Hematopoietic multipotent progenitor cell treated with erythropoietin and hydrocortisone succinate and interleukin-3 and kit ligand, for 8 days (in vitro differentiated cells): ENCODE results near the gene HOXC6.

Source experiments
- DNase-seq: peaks from one replicate; pipeline ENCODE4 v3.0.0-alpha.2; 2015

The HOXC6 gene

DNA sequence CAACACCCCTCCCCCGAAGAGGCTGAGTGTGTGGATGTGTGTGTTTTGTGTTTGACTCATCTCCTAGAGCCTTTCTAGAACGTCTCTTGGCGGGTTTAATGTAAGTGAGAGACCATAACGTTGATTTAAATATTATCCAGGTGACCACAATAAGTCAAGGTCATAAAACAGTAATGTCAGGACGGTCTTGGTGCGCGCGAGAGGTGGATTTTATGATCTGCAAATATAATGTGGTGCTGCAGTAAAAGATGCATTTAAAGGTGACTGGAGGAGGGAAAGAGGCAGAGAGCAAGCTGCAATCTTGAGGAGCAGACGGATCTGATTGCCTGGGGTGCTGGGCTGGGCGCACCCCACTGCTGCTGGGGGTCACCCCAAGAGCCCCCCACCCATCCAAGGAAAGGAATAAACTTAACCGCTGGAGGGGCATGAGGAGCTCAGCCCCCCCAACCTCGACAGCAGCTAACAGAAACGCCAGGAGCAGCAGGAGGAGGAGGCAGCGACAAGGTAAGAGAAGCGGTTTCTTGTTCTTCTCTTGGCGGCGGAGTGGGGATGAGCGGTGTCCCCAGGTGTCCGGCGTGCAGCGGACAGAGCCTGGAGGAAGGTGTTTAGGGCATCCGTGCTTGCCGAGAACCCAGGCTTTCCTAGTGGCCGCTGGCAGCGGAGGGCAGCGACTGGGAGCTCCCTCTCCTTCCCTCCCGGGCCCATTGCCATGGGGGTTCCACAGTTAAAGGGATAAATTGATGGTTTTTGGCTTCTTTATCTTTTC lies 37.7 kb upstream of the HOXC6 start:
- DNase-seq: no peak

DNA sequence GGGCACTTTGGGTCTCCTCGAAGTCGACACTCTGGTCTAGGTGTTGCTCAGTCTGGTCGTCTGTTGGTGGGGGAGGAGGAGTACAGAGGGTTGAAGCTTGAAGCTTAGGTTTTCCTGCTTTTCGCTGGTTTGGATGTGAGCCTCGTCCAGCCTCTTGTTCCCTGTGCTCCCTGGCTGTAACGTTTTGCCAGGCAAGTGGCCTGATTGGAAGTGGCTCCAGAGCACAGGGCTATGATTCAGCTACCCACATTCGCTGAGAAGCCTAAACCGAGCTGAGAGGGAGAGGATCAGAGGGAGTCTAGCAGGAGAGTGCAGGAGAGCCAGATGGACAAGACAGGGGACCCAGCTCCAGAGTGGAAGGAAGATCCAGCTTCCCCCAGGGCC lies 37.2 kb upstream of the HOXC6 start:
- DNase-seq: no peak

DNA sequence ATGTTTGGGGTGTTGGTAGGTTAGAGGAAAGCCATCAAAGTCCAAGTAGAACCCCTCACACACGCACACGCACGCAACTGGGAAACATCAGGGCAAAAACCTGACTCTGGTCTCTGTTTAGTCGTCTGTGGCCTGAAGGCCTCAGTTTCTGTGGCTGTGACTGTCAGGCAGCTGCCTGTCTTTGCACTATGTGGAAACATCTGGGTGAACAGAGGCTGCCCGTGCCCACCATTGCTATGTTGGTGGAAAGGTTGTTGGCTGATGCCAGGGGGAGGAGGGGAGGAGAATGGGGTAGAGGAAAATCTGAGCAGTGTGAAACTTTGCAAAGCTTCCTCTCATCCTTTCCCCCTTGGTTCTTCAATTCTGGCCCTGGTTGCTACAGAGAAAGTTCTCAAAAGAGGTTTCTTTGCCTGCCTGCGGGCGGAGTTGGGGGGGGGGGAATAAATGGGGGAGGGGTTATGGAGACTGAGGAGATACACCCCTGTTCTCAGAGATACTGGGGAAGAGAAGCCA lies 35.8 kb upstream of the HOXC6 start:
- no peak for DNase-seq

DNA sequence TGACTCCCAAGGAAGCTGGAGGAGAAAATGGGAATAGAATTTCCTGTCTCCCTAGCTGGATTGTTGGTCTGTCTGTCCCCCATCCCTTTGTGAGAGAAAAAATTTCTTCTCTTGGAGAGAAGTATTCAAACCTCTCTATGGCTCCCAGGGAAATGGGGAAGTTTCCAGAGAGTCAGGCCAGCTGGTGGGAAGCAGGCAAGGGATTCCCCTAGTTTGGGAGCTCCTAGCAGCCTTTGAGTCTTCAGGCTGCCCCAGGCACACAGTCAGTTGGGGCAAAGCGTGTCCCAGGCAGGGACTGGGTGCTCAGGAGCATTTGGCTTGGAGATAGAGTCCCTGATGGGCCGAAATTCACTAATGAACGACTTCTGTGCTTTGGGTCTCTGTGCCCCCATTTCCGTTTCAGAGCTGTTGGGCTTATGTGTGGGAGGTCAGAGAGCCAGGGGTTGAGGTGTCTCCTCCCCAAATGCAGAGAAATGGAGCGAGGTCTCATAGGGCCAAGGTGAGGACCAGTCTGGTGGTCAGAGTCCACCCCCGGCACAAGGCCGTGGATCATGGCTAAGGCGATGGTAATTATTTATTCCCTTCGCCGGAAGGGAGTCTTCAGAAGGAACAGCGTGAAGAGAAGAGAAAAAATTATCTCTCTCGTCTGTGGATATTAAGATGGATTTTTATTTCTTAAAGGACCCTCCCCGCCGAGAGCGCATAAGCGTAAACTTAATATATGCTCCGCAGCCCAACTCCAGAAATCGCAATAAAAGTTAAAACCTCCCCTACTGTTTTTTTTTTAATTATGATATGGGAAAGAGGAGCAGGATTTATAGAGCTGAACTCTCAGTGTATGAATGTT lies 34.9 kb upstream of the HOXC6 start:
- DNase-seq: no peak

DNA sequence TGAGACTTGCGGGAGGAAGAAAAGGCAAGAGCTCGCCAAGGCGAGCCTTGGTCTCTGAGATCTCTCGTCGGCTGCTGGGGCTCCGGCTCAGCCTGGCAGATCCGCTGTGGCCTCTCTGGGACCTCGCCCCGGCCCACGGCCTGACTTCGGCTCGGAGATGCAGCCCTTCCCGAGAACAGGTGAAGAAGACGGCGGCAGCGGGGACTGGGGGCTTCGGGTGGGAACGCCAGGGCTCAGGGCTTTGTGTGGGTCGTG lies 34.3 kb upstream of the HOXC6 start:
- DNase-seq: no peak

DNA sequence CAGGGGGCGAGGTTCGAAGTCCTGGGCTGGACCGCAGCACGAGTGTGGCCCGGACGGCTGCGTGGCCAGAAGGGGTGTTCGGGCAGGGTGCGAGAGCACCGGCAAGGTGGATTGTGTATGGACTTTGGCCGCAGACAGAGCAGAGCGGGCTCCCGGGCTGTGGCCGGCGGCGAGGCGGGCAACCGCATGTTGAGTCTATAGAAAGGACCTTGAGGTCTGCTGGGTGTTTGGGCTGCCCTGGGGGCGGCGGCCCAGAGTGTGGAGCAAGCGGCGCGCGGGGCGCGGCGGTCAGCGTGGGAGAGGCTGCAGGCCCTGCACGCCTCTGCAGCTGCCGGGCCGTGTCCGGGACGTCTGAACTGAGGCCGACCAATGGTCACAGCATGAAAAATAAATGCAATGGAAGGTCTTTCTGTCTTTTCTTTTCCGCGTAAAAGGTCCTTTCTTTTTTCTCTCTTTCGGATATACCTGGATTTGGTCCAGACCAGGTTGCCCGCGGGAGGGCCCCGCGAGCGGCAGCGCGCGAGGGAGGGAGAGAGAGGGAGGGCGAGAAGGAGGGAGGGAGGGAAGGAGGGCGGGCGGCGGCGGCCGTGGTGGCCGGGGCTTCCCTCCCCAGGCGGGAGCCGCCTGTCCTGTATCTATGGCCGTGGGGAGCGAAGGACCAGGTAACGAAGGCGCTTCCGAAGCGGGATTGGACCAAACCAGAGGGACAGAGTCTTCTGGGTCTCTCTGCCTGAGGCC lies 33.8 kb upstream of the HOXC6 start:
- DNase-seq: no peak

DNA sequence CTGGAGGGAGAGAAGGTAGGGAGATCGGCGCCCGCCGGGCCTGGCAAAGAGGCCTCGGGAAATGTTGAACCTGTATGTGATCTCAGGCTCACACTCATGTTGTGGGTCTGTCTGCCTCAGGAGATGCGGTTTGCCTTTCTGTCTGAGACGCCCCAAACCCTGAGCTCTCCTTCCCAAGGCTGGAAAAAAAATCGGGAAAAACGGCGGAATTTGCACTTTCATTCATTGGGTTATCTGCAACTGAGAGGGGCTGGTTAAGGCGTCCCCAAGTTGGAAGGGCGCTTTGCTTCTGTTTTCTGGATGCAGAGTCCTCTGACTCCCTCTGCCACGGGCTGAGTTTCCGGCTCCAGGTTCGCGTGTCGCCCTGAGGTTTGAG lies 33.2 kb upstream of the HOXC6 start:
- DNase-seq: no peak

DNA sequence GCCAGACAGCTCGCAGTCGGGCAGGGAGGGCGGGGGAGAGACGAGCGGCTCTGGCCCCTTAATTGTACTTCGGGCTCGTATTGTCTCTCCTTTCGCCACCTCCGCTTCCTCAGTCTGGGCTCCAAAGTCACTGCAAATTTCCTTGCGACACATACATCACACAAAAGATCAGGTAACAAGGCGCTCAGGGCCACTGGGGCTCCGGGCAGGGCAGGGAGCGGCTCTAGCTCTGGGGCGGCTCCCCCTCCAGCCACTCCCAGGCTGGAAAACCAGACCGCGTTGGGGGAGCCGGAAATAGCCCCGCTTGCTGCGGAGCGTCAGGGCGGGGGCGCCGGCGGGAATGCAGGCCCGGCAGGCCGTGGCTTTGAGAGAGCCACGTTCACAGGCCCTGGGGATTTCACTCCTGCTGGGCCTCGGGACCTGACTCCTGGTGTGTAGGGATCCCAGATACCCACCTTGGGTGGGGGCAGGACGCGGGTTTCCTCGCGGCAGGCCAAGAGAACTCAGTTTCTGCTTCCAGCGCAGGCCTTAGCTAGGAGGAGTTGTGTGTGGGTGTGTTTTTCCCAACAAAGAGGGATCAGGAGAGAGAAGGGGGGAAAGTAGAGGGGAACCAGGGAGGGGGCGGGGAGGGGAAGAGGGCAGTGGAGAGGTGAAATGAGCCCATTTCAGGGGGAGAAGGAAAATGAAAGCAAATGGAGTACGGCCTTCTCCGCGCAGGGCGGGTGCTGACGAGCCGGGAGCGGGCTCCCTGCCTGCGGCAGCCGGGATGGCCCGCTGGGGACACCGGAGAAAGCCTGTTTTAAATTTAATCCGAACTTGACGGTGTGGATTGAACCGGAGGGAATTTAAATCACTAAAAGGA lies 32.6 kb upstream of the HOXC6 start:
- DNase-seq: no peak

DNA sequence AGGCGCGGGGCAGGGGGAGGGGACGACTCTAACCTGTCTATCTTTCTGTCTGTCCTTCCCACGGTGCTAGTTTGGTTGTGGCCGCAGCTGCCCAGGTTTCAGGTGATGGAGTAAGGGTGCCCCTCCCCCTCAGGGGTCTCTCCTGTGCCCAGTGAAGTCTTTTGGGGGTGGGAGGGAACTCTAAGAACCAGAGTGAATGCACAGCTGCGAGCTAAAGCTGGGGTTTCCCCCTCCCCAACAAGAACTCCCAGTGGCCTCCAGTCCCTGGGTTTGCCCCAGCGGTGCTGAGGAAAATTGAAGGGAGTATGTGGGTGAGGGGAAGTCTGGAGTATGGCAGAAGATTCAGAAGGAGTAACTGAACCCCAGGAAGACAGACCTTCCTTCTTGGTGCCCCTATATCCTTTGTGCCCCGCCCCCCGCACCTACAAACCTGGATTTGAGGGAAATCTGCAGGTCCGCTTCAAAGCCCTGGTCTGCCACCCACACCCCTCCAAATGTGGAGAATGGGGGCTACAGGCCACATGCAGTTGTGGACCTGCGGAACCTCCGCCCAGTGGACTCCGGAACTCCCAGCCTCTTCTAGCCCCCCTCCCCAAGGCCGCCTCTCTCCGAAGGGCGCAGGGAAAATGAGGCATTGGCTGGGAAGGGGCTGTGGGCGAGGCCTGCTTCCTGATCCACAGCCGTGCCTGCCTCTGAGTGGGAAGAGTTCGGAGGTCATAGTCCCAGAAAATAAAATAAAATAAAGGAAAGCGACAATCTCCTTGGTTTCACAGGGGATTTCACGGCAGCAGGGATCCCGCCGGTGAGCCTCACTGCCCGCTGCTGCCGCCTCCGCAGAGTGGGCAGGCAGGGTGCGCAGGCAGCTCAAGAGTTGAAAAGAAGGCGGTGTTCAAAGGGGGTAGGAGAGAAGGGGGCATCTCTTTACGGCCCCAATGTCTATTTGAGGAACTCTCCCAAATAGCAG lies 31.7 kb upstream of the HOXC6 start:
- DNase-seq: no peak

DNA sequence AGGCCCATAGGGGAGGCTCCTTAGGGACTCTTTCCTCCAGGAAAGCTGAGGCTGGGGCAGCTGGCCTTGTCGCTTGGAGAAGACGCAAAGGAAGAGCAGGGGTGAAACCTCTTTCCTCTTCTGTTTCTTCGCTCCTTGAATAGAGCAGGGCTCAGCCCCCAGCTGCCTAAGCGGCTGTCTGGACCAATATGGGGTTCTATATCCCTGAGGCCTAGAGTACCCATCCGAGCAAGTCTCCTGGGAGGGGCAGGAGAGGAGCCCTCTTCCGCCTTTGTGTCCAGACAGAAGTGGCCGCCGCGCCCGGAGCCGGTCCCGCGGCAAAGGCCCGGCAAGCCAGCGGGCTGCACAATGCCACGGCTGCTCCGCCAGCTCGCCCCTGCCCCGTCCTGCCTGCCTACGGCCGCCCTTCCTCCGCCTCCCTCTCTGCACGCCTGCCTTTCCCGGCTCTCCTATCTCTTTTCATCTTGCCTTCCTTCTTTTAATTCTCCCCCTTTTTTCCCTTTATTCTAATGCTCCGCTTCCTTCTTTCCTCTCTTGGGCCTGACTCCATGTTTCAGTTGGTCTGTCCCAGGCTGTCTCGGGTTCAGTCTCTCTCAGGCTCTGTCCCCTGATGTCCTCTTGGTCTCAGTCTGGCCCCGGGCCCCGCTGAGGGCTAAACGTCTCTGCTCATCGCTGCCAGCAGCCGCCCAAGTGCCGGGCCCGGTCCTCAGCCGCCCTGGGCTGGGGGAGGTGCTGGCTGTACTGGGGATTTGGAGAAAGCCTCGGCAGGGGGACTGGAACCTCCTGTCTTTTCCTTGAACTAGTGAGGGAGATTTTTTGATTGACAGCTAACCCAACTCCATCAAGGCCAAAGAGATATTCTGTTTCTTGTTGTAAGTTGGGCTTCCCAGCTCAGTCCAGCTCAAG lies 30.8 kb upstream of the HOXC6 start:
- no peak for DNase-seq

DNA sequence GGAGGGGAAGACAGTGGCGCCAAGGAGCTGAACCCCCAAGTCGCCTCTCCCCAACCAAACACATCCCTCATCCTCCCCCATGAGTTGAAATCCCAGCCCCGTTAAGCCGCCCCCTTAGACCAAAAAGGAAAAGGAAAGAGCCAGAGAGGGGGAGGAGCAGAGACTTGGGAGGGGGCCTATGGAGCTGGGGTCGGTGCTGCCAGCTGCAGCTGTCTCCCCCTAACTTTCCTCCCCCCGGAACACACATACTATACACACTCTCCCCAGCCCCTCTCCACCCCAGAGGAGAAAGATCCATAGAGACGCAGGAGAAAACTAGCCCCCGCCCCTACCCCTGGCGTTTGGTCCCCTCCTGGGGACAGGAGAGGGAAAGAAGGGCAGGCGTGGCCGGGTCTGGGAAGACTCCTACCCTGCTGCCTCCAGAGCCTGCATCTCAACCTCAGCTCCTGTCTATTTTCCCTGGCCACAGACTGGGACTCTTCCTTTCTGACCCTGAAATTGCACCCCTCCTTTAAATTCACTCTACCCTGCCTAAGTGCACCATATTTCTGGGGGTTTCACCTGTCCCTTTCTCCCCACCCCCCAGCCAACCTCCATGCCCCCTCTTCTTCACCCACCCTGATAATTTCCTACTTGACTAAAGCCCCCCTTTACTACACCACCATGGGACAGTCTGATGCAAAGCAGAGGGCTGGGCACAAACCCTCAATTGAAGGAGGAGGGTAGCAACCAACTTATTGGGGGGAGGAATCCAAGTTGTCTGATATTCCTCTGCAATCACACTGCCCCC lies 29.9 kb upstream of the HOXC6 start:
- no peak for DNase-seq

DNA sequence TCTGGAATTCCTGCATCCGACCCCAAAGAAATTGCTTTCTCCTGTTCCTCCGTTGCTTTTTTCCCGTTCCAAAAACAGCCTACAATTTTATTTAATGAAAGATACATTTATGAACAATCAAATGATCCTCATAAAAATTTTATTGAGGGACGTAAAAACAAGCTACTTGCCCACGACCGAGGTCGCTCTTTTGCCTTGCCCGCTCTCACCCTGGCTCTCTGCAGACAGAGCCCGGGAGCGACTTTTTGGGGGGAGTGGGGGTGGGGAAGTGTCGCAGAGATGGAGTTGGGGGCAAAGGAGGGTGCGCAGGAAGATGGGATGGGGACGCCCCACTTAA lies 29.4 kb upstream of the HOXC6 start:
- DNase-seq: no peak

DNA sequence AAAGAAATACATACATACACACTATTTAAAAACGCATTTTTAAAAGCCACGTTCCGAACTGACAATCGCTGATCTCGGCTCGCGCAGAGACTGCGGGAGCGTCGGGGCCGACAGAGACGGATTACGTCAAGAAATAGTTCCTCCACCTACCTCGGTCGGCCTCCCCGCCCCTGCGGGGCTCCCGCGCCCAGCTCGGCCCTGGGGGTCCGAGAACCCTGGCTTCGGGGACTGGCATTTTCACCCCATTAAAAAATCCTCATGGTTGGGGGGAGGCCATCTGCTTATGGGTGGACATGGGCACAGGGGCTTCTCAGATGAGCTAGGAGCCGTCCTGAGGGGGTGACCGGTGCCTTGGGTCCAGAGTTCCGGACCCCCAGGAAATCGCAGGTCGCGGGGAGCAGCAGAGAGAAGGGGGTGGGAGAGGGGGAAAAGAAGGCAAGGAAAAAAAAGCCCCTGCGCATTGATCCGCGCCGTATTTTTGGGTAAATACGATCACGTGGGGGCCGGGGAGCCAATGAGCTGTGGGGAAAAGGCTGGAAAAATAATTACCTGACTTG lies 28.6 kb upstream of the HOXC6 start:
- no peak for DNase-seq

DNA sequence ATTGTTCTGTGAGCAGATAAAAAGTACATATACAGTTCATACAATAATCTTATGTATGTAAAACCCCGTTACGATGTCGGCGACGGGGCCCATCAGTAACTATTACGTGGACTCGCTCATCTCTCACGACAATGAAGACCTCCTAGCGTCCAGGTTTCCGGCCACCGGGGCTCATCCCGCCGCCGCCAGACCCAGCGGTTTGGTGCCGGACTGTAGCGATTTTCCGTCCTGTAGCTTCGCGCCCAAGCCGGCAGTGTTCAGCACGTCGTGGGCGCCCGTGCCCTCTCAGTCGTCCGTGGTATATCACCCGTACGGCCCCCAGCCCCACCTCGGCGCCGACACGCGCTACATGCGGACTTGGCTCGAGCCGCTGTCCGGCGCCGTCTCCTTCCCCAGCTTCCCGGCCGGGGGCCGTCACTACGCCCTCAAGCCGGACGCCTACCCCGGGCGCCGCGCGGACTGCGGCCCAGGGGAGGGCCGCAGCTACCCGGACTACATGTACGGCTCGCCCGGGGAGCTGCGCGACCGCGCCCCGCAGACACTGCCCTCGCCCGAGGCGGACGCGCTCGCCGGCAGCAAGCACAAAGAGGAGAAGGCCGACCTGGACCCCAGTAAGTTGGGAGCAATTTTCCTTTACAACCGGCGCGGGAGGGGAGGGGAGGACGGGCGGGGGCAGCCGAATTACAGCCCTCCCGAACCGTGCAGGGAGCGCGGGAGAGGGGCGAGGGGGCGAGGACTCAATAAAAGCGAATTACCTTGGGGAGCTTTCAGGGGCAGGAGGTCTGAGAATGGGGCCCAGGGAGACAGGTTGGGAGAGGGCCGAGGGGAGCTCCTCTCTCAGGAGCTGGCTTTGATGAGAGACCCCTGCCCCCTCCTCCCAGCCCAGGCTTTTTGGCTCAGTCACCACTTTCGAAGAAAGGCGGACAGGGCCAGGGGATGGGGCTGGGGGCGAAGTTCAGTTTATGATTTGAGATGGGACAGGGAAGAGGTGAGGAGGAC lies 27.8 kb upstream of the HOXC6 start, which contains the start of gene HOXC9:
Gene HOXC9 (plus strand): TSS at position 46 of the 999 bp plus-strand sequence. CDS start 28 bp downstream, at position 74.
- DNase-seq: no peak

DNA sequence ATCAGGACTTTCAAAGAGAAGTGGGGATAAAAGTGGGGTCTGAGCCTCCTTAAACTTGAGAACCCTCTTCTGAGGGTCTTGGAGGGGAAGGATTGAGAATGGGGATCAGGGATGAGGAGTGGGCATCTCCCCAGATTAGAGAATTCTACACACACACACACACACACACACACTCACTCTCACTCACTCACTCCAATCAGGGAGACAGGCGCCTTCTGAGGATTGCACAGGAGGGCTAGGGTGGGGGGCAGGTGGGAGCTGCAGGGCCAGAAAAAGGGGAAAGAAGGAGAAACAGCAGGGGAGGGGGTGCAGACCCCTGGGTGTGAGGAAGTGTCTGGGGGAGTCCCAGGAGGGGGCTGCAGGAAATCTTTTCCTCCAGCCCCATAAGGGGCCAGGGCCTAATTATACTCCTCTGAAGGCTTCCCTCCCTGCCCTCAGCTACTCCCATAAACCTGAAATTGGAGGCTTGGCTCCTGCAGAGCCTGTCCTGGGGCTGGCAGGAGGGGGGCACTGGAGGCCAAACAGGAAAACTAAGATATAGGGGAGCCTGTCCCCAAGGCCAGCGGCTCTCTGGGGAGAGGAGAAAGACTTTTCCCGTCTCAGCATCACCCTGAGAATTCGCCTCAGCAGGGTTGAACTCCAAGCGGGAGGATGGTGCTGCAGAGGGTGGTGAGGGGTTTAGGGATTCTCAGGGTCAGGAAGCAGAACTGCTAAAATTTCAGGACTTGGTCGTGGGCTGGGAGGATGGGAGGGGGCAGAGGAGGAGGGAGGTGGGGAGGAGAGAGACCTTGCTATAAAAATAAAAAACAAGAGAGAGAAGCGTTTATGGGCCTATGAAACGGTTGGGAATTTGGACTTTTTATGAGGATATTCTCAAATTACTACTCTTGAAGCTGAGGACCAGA lies 26.7 kb upstream of the HOXC6 start:
- no peak for DNase-seq

DNA sequence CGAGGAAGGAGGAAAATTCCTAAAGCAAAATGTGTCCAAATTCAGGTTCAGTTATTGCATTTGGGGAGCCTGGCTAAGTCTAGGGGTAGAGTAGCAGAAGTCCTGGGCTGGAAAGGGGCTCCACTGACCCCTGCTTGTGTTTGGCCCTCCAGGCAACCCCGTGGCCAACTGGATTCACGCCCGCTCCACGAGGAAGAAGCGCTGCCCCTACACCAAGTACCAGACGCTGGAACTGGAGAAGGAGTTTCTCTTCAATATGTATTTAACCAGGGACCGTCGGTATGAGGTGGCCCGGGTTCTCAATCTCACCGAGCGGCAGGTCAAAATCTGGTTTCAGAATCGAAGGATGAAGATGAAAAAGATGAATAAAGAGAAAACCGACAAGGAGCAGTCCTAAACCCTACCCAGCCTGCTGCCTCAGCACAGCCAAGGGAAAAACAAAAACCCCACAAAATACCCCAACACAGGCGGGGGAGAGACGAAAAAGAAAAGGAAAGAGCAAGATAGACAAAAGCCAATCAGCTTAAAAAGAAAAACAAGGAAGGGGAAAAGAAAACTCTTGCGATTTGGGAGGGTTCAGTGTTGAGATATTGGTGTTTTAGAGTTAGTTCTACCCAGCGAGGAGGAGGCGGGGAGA lies 25.8 kb upstream of the HOXC6 start:
- DNase-seq: no peak
